GM23338 (cell line): ENCODE data around the gene GMPPB.

Source experiments
- CREB1 ChIP-seq: fragments of 250-450 bp; sonication (Bioruptor Pico); IDR thresholded peaks from 2 replicates; pipeline ENCODE4 v1.5.0; 2020; ENCODE audit warnings: low read depth, mild to moderate bottlenecking, moderate library complexity
- CTCF ChIP-seq, 2 experiments: fragments of 200-600 bp in 1 of 2; sonication (generic) in 1 of 2; conservative IDR thresholded peaks; 2 replicates each; pipeline versions ENCODE4 v1.5.1 to v1.6.1; 2016 to 2017; ENCODE audit warnings: antibody characterized with exemption in 2 of 2, low read depth in 2 of 2, mild to moderate bottlenecking in 2 of 2, moderate library complexity in 1 of 2
- ETS1 ChIP-seq: IDR thresholded peaks from 2 replicates; pipeline ENCODE4 v1.6.1; 2016; ENCODE audit warnings: antibody characterized with exemption
- EZH2 ChIP-seq: fragments of 200-600 bp; sonication (generic); IDR thresholded peaks from one replicate; pipeline ENCODE4 v1.8.0; 2017; ENCODE audit warnings: antibody characterized with exemption, mild to moderate bottlenecking, low read depth; ENCODE audit not compliant: unreplicated experiment
- EZH2phosphoT487 ChIP-seq: fragments of 200-600 bp; sonication (generic); IDR thresholded peaks from one replicate; pipeline ENCODE4 v1.8.1; 2018; ENCODE audit warnings: antibody characterized with exemption; ENCODE audit not compliant: unreplicated experiment
- JUNB ChIP-seq: IDR thresholded peaks from one replicate; pipeline ENCODE4 v1.6.1; 2016; ENCODE audit warnings: antibody characterized with exemption; ENCODE audit not compliant: unreplicated experiment
- NANOG ChIP-seq: IDR thresholded peaks from 2 replicates; pipeline ENCODE4 v1.6.1; 2016; ENCODE audit warnings: antibody characterized with exemption, borderline replicate concordance
- POLR2AphosphoS5 ChIP-seq: IDR thresholded peaks from 2 replicates; pipeline ENCODE4 v1.6.1; 2016; ENCODE audit warnings: antibody characterized with exemption, low read depth
- STAT1 ChIP-seq: IDR thresholded peaks from one replicate; pipeline ENCODE4 v1.6.1; 2016; ENCODE audit warnings: antibody characterized with exemption; ENCODE audit not compliant: unreplicated experiment
- ZNF114 ChIP-seq: fragments of 250-450 bp; sonication (Bioruptor Pico); IDR thresholded peaks from 2 replicates; pipeline ENCODE4 v1.5.0; 2020; ENCODE audit warnings: mild to moderate bottlenecking, moderate library complexity
- ZNF331 ChIP-seq: fragments of 250-450 bp; sonication (Bioruptor Pico); IDR thresholded peaks from 2 replicates; pipeline ENCODE4 v1.5.0; 2020; ENCODE audit warnings: low read depth, mild to moderate bottlenecking, moderate library complexity
- ZNF462 ChIP-seq: fragments of 250-450 bp; sonication (Bioruptor Pico); IDR thresholded peaks from 2 replicates; pipeline ENCODE4 v1.5.0; 2020; ENCODE audit warnings: mild to moderate bottlenecking, moderate library complexity
- TF ChIP-seq, protein P1 (sequence below): IDR thresholded peaks from one replicate; pipeline ENCODE4 v1.6.1; 2018; ENCODE audit warnings: antibody characterized with exemption; ENCODE audit not compliant: unreplicated experiment

DNA sequence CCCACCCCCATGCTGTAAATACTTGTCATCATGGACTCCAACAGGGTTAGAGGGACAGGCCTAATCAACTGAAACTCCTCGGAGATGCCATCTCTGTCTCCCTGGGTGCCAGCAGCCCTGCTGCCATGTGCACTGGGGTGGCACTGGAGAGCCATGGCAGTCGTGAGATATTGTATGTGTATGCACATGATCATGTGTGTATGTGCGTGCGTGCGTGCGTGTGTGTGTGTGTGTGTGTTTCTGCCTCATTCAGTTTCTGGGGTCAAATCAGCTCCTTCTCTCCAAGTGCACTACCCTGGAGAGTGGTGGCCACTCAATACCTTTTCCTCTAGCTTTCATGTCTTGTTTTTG is 52.8 kb downstream of the GMPPB start:
- no peak for TF ChIP-seq POLR2AphosphoS5
- no peak for TF ChIP-seq CTCF (conservative IDR thresholded peaks at IDR 0.05; ENCODE audit: low read depth in 2 of 2)
- no peak for TF ChIP-seq EZH2
- TF ChIP-seq, protein P1, sequence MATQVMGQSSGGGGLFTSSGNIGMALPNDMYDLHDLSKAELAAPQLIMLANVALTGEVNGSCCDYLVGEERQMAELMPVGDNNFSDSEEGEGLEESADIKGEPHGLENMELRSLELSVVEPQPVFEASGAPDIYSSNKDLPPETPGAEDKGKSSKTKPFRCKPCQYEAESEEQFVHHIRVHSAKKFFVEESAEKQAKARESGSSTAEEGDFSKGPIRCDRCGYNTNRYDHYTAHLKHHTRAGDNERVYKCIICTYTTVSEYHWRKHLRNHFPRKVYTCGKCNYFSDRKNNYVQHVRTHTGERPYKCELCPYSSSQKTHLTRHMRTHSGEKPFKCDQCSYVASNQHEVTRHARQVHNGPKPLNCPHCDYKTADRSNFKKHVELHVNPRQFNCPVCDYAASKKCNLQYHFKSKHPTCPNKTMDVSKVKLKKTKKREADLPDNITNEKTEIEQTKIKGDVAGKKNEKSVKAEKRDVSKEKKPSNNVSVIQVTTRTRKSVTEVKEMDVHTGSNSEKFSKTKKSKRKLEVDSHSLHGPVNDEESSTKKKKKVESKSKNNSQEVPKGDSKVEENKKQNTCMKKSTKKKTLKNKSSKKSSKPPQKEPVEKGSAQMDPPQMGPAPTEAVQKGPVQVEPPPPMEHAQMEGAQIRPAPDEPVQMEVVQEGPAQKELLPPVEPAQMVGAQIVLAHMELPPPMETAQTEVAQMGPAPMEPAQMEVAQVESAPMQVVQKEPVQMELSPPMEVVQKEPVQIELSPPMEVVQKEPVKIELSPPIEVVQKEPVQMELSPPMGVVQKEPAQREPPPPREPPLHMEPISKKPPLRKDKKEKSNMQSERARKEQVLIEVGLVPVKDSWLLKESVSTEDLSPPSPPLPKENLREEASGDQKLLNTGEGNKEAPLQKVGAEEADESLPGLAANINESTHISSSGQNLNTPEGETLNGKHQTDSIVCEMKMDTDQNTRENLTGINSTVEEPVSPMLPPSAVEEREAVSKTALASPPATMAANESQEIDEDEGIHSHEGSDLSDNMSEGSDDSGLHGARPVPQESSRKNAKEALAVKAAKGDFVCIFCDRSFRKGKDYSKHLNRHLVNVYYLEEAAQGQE: no peak
- TF ChIP-seq CREB1 (CRISPR knock-in tag): no peak
- TF ChIP-seq EZH2phosphoT487: no peak
- no peak for TF ChIP-seq JUNB
- no peak for TF ChIP-seq ZNF462 (CRISPR knock-in tag)
- no peak for TF ChIP-seq ETS1
- TF ChIP-seq ZNF331: no peak
- no peak for TF ChIP-seq NANOG
- no peak for TF ChIP-seq ZNF114
- TF ChIP-seq STAT1: no peak
